NOMO-1 treated with dmso at 0.1 percent for 144 hours (cell line): Measurements from ENCODE around the gene PLAAT2.

Source experiments
- DNase-seq: peaks from one replicate; lab custom pipeline; 2025; ENCODE audit not compliant: unreplicated experiment; lab: John Stamatoyannopoulos, UW

PLAAT2 gene

DNA sequence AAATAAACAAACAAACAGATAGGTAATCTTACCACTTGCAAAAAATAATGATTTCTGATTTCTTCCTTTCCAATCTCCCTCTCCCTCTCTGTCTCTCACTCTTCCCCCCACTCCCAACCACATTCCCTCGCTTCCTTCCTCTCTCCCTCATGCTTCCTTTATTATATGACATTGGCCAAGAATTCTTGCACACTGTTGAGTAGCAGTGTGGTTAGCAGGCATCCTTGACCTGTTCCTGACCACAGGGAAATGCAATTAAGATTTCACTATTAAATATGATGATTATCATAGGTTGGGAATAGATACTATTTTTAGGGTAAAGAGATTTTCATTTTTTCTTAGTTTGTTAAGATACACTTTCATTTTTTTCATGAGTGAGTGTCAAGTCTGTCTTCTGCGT is 41.3 kb downstream of the PLAAT2 start:
- DNase-seq = no peak

DNA sequence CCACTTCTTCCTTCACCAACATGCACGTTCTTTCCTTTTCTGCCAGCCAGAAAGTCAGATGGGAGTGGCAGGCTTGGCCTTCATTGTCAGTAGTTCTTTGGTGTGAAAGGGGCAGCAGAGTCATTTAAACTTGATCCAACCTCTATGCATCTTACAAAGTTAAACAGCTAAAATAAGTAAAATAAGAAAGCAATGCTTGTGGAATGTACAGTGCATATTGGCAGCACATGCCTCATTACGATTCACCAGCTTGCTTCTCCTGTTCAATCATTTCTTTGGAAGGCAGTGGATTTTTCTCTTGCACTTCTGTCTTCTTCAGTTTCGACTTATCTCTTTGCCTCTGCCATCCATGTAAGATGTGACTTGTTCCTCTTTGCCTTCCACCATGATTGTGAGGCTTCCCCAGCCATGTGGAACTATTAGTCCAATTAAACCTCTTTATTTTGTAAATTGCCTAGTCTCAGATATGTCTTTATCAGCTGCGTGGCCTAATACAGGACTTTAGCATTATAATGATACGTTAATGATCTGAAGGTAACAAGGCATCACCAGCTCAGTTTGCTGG is 42.5 kb downstream of the PLAAT2 start:
- DNase-seq = no peak

GRCh38 chr11:63518548-63518947 is 44.6 kb downstream of the PLAAT2 start:
- DNase-seq = no peak

DNA sequence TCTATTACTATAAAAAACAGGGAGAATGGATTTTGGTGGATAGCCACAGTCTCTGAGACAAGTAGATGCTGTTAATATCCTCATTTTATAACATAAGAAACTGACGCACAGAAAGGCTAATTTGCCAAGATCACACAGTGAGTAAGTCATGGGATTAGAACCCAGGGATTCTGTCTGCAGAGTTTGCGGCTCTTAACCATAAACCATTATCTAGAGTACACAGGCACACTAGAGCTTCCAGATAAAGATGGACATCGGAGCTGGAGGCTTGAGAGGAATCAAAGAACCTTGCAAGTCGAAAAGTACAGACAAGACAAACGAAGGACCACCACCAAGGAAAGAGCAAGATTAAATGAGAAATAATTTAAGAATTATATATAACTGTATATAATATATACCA is 46.0 kb downstream of the PLAAT2 start:
- DNase-seq = no peak

- no peak for DNase-seq
Observed at GRCh38 chr11:63516109-63516508, 47.1 kb downstream of the PLAAT2 start.

DNA sequence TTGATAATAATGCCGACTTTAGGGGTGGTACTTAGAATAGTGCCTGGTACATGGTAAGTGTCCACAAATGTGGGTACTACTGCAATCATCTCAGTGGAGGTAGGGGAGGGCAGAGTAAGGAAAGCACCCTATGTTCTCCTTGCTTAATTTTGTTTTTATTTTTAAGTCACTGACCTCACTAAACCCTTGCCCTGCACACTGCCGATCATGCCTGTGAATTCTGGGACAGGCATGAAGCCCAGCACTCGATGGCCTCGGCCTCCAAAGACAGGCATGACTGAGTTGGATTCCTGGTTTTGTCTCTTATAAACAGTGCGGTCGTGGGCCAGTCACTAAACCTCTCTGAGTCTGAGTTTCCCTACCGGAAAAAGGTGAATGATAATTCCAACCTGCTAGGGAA is 50.4 kb downstream of the PLAAT2 start:
- no peak for DNase-seq

GRCh38 chr11:63511048-63511748 is 52.0 kb downstream of the PLAAT2 start:
- no peak for DNase-seq

GRCh38 chr11:63510360-63511047 is 52.7 kb downstream of the PLAAT2 start:
- no peak for DNase-seq

DNA sequence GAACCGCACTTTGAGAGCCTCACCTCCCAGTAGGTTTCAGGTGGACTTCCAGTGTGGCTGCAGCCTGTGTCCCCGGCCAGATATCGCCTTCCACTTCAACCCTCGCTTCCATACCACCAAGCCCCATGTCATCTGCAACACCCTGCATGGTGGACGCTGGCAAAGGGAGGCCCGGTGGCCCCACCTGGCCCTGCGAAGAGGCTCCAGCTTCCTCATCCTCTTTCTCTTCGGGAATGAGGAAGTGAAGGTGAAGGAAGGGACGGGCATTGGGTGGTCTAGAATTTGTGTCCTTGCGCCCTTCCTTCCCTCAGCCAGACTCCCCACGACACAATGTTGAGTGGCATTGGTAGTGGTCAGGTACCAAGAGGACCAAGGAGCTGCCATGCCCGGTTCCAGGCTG is 54.4 kb downstream of the PLAAT2 start:
- no peak for DNase-seq

GRCh38 chr11:63508009-63508408 is 55.2 kb downstream of the PLAAT2 start:
- DNase-seq = peak; percentile 58

GRCh38 chr11:63507511-63507910 is 55.7 kb downstream of the PLAAT2 start:
- no peak for DNase-seq

DNA sequence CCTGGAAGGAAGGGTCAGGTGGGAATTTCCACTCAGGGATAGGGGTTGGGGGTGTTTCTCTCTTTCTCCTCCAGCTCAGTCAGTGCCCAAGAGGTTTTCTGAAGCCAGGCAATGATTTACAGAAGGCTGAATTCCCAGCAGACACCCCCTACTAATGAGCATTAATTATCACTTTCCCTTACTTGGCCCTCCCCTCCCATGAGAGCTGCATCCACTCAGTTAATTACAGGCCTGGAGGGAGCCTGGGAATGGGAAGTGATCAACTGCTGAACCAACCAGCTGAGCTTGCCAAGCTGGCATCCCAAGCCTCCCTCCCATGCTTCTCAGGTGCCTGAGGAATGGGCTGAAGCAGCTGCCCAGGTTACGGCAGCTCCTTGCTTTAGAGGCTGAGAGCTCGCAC is 56.3 kb downstream of the PLAAT2 start:
- DNase-seq = no peak

DNA sequence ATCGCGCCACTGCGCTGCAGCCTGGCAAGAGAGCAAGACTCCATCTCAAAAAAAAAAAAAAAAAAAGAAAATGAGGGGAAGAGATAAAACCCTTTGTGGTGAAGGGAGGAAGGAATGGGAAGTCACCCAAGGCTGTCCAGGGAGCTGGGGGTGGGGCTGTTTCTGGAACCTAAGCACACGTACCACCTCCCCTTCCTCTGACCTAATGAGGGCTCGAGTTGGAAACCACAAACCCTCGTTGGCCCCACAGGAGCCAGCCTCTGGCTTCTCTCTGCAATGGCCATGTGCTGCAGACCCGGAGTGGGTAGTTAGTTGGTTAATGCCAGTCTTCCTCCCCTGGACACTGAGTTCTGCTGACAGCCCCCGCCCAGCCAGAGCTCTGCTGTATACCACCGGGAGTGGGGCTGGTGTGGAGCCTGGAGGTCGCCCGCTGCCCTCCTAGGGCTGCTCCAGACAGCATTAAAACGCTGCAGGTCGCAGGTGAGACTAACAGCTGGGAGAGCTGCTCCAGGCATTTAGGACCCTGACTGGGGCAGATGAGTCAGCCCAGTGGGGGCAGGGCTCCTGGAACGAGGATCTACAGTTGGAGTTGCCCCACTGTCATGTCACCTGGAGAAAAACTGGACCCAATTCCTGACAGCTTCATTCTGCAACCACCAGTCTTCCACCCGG is 57.2 kb downstream of the PLAAT2 start, which contains the start of gene LGALS12:
TSS of gene LGALS12 (plus strand) at position 228 of the 672 bp plus-strand sequence. CDS start at position 603, 375 bp downstream.
- peak; percentile 87 for DNase-seq

GRCh38 chr11:63504933-63505586 is 58.1 kb downstream of the PLAAT2 start:
- no peak for DNase-seq

DNA sequence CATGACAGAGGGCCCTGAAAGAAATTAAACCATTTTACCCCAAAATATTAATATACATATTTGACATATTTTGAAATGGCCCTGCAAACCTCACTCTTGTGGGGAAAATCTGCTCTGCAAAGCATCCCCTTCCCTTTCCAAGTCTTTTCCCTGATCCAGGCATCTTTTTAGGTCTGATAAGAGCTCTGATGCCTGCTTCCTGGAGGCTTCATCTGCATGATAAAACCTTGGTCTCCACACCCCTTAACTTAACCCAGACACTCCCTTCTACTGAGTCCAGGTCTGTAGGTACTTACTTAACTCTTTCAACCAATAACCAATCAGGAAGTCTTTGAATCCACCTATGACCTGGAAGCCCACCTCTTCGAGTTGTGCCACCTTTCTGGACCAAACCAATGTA is 59.1 kb downstream of the PLAAT2 start:
- DNase-seq = no peak

- no peak for DNase-seq
Observed at GRCh38 chr11:63503492-63503891, 59.7 kb downstream of the PLAAT2 start.
